Endothelial cell of umbilical vein (primary cell): ENCODE data around the gene SEPTIN5.
A peak's percentile ranks its signal among the peaks of the same experiment; 100 is the strongest.

Source experiments
- CTCF ChIP-seq, 2 donors: IDR thresholded peaks; 1 replicate in 1 of 2; 2 replicates in 1 of 2; pipeline ENCODE4 v1.5.1; 2011; ENCODE audit warnings: low read length in 2 of 2, mild to moderate bottlenecking in 2 of 2, moderate library complexity in 2 of 2, control low read depth in 1 of 2, inconsistent platforms in 1 of 2, low read depth in 1 of 2; ENCODE audit not compliant: insufficient read depth in 1 of 2; ENCODE audit errors: extremely low read depth in 1 of 2
- GATA2 ChIP-seq: IDR thresholded peaks from 2 replicates; pipeline ENCODE4 v1.7.0; 2011; ENCODE audit warnings: low read depth, mild to moderate bottlenecking, moderate library complexity, mixed read lengths, low read length; ENCODE audit not compliant: insufficient read length, insufficient read depth
- MYC ChIP-seq: IDR thresholded peaks from one replicate; pipeline ENCODE4 v1.6.1; 2011; ENCODE audit warnings: mild to moderate bottlenecking, low read depth, low read length
- POLR2A ChIP-seq: IDR thresholded peaks from 2 replicates; pipeline ENCODE4 v1.6.1; 2012; ENCODE audit warnings: low read depth, mild to moderate bottlenecking, control low read depth, low read length
- POLR2AphosphoS5 ChIP-seq: IDR thresholded peaks from 2 replicates; pipeline ENCODE4 v1.6.1; 2012; ENCODE audit warnings: low read depth, mild to moderate bottlenecking, control low read depth, low read length, moderate library complexity; ENCODE audit not compliant: insufficient read depth

- TF ChIP-seq CTCF (IDR thresholded peaks at IDR 0.05; ENCODE audit: extremely low read depth in 1 of 2, insufficient read depth in 1 of 2, low read depth in 1 of 2, low read length in 2 of 2) = peak; percentile 80 to 87
- no peak for TF ChIP-seq POLR2A
- TF ChIP-seq MYC = no peak
- TF ChIP-seq POLR2AphosphoS5 = no peak
- TF ChIP-seq GATA2 = no peak
These were observed 34.7 kb upstream of the SEPTIN5 start for GRCh38 chr22:19679522-19680101.
